Lower leg skin (tissue), 4 donors: ENCODE data around the gene METTL1. TPM values are rescaled to one million over a fixed set of nuclear protein-coding genes. Genes with fewer than 3 reads are reported as not detected.

Source experiments
- DNase-seq, 2 donors: peaks; one replicate each; pipeline ENCODE4 v3.0.0-alpha.2; 2019; ENCODE audit warnings: low spot score in 2 of 2
- H3K4me3 ChIP-seq: fragments of 200-600 bp; sonication (generic); 2 replicates; pipeline ENCODE4 v1.5.1; 2017; ENCODE audit warnings: mild to moderate bottlenecking, low read depth; ENCODE audit not compliant: poor library complexity, severe bottlenecking
- POLR2A ChIP-seq, 2 donors: fragments of 450-650 bp; IDR thresholded peaks; one replicate each; pipeline ENCODE4 v1.6.1; 2016 to 2017; ENCODE audit warnings: antibody characterized with exemption in 2 of 2, mild to moderate bottlenecking in 1 of 2, moderate library complexity in 1 of 2
- WGBS, 2 donors: methylation state at CpG; one replicate each; pipeline ENCODE4 v1.1.5; 2018; 5-methylcytosine and 5-hydroxymethylcytosine counted together
- intact Hi-C: fragments of 100-400 bp; cut with DNase I; formaldehyde crosslinking; loops from one replicate; pipeline ENCODE4 v1.15.0; 2023; ENCODE audit warnings: low total_unique reads
- total RNA-seq, 4 donors: library from RNA; depleted of rRNA; stranded (reverse); fragments of >200 nt; gene quantifications; one replicate each; pipeline ENCODE4 v1.1.0, GENCODE V29; 2016
- TF ChIP-seq, protein P1 (sequence below), 3 donors: fragments of 450-650 bp; IDR thresholded peaks; one replicate each; pipeline ENCODE4 v1.5.1; 2016; ENCODE audit warnings: antibody characterized with exemption in 3 of 3, mild to moderate bottlenecking in 3 of 3, moderate library complexity in 2 of 3

Gene METTL1
- total RNA-seq, 4 donors from 2014 or later, result 5.9 to 13.5 (median 11.0) TPM

DNA sequence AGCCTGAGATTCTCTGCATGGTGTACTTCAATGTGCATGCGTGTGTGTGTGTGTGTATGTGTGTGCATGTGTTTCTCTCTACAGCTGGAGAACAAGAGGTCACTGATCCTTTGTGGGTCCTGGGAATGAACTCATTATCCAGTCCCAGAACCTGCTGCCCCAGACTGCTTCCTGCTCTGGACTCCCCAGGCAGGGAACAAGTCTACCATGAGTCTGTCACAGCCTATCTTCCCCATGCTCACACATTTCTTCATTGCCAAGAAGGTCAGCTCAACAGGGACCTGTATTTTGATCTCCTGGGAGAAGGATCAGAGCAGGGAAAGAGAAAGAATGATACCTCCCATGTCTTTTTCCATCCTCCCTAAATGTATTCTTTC is 30.5 kb downstream of the METTL1 start:
- DNase-seq, result peak in 1 of 2 donors; percentile 74
- no peak overlapping the region for H3K4me3 ChIP-seq
- 70 to 71% methylated on average over 1 of the region's 1 CpG for WGBS, 2 donors
- intact Hi-C loops, result no loop called here
- no peak for TF ChIP-seq POLR2A (IDR thresholded peaks at IDR 0.05)
- TF ChIP-seq, protein P1, sequence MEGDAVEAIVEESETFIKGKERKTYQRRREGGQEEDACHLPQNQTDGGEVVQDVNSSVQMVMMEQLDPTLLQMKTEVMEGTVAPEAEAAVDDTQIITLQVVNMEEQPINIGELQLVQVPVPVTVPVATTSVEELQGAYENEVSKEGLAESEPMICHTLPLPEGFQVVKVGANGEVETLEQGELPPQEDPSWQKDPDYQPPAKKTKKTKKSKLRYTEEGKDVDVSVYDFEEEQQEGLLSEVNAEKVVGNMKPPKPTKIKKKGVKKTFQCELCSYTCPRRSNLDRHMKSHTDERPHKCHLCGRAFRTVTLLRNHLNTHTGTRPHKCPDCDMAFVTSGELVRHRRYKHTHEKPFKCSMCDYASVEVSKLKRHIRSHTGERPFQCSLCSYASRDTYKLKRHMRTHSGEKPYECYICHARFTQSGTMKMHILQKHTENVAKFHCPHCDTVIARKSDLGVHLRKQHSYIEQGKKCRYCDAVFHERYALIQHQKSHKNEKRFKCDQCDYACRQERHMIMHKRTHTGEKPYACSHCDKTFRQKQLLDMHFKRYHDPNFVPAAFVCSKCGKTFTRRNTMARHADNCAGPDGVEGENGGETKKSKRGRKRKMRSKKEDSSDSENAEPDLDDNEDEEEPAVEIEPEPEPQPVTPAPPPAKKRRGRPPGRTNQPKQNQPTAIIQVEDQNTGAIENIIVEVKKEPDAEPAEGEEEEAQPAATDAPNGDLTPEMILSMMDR (IDR thresholded peaks at IDR 0.05), result no peak

DNA sequence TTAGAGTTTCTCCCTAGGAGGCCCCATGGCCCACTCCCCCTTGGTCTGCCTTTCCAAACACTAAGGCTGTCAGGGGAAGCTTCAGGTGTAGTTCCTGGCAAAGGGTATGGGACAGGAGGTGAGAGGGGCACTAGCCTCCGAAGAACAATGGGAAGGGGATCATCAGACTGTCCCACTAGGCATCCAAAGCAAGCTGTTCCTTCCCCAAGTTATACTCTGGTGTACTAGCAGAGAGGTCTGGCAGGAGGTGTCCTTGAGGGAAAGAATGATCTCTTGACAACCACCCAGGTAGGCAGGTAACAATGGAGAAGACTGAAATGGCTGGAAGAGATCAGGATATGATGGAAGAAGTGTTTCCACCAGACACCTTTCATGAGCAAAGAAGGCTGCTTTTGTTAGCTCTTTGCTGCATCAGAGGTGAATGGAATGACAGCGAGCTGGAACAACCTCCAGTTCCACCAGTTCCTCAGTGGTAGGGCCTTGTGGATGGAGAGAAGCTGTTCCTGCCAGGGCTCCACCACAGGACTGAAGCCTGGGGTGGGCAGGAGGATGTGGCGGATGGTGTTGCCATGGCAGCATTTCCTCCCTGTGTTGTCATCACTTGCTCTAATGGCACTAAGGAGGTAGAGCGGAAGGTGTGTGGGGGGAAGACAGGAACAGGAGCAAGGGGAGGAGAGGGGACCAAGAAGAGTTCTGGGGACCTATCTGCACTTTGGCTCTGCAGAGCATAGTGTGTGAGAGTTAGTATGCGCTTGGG is 31.1 kb downstream of the METTL1 start:
- DNase-seq, result peak in 1 of 2 donors; percentile 84
- no peak overlapping the region for H3K4me3 ChIP-seq
- WGBS, 2 donors, result 53 to 59% methylated on average over 5 of the region's 5 CpGs
- intact Hi-C loops, result no loop called here
- TF ChIP-seq, protein P1 (IDR thresholded peaks at IDR 0.05), result no peak
- TF ChIP-seq POLR2A (IDR thresholded peaks at IDR 0.05), result no peak

DNA sequence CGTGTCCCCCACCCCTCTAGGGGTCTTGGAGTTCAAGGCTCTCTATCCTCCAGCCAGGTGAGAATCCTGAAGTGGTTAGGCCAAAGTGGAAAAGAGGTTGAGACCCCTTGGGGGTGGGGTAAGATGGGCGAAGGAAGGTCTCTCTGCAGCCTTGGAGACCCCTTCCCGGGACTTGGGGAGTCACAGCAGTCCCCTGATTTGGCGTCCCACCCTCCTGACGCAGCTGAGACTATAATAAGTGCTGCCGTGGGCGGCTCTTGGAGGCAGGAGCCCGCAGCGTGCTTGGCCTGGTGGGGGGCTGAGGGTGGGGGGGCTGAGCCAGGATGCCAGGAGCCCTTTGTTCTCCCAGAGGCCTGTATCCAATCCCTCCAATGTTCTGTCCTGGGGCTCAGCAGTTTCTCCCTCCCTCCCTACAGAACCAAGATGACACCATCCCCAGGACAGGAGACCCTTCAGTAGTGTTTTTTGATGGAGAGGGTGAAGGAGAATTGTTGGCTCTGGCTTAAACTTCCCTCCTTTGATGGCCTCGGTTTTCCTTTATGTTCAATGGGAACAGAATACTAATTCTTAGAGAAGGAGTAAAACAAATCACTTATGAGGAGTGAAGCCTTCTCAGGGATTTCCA is 31.9 kb downstream of the METTL1 start:
- H3K4me3 ChIP-seq, result no peak overlapping the region
- 59 to 62% methylated on average over 7 to 10 of the region's 10 CpGs for WGBS, 2 donors
- peak in 1 of 2 donors; percentile 70 for DNase-seq
- TF ChIP-seq, protein P1 (IDR thresholded peaks at IDR 0.05), result no peak
- TF ChIP-seq POLR2A (IDR thresholded peaks at IDR 0.05), result no peak
- intact Hi-C loops, result no loop called here

DNA sequence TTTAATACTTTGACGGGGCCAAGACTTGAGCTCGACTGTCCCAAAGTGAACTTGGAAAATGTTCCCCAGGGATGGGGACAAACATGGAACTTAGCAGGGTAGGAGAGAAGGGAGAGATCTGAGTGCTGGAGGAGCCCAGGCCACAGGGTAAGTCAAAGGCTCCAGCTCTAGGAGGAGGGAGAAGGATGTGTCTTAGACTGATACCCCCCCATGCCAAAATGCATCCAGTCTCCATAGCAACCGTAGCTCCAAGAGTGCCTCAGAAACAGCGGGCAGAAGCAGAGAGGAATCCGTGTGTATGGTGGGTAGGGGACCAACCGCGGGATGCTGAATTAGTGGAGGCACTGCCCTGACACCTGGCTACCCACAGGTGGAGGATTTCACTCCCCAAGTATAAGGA is 32.5 kb downstream of the METTL1 start:
- intact Hi-C loops, result no loop called here
- no peak for TF ChIP-seq POLR2A (IDR thresholded peaks at IDR 0.05)
- TF ChIP-seq, protein P1 (IDR thresholded peaks at IDR 0.05), result no peak
- DNase-seq, result no peak
- 19 to 32% methylated on average over 7 of the region's 7 CpGs for WGBS, 2 donors
- H3K4me3 ChIP-seq, result no peak overlapping the region

DNA sequence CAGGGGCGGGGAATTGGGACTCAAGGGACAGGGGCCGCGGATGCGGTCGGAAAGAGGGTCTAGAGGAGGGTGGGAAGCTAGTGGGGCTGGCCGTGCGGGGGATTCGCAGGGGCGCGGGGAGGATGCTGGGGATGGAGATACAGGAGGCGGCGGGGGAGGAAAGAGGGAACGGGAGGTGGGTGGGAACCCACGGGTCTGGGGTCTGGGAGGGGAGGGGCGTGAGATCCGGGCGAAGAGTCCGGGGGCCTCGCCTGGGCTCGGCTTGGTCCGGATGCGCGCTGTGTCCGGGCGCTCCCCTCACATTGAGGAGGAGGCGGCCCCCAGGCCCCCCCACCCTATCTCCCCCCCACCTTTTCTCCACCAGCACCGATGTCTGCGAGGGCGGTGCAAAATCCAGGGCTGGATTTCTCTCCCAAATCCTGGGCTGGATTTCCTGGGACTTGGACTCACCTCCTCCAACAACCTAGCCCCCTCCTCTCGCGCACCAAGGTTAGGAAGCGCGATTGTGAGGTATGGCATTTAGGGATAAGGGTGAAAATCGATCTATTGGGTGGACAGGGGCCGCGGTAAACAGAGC is 33.2 kb downstream of the METTL1 start, which contains the start of gene AGAP2:
AGAP2 (minus strand) TSS at position 82 of the 577 bp plus-strand sequence. CDS start 496 bp downstream, outside the sequence.
- TF ChIP-seq POLR2A (IDR thresholded peaks at IDR 0.05), result no peak
- TF ChIP-seq, protein P1 (IDR thresholded peaks at IDR 0.05), result no peak
- WGBS, 2 donors, result 16 to 33% methylated on average over 34 to 36 of the region's 36 CpGs
- no peak for DNase-seq
- intact Hi-C loops, result no loop called here
- no peak within 1 kb of the TSS for H3K4me3 ChIP-seq
